ENCODE data around the gene IER2. TPM values are rescaled to one million over a fixed set of nuclear protein-coding genes. Genes with fewer than 3 reads are reported as not detected.
"Not testable (repeated sequence)": the region's sequence is repeated elsewhere in the genome, so short reads cannot be mapped to it uniquely, and the experiment has no call there.

IER2 gene
- total RNA-seq, 3 donors from 2014 or later (not counting 1 experiment from before 2014, with no cell fraction given), result 668 to 1,112 (median 949) TPM

GRCh38 chr19:13138916-13139198 is 11.4 kb upstream of the IER2 start:
- Histone ChIP-seq H3K4me1 (ENCODE audit: control insufficient read depth, insufficient read depth, low read length) (no peaks in the 10 kb centered on the region), H3K27ac (ENCODE audit: low read length) (no peak overlapping the region), H3K9me3 (ENCODE audit: control insufficient read depth, insufficient read depth, low read length) (no peaks in the 10 kb centered on the region), H3K36me3 (ENCODE audit: control insufficient read depth, insufficient read depth, low read length) (peaks cover 38% of the 10 kb centered on the region), H3K27me3 (ENCODE audit: control insufficient read depth, insufficient read depth, low read length) (no peaks in the 10 kb centered on the region), H3K4me3 (ENCODE audit: low read length) (no peak overlapping the region)
- Mint-ChIP-seq H3K9me3 (no peaks in the 10 kb centered on the region), H3K27ac (no peak overlapping the region), H3K36me3 (no peaks in the 10 kb centered on the region), H3K4me3 (no peak overlapping the region), H3K4me1 (no peaks in the 10 kb centered on the region), H3K27me3 (ENCODE audit: low read depth in 2 of 2) (no peaks in the 10 kb centered on the region)
- DNase-seq (no peak), ATAC-seq (no peak)
- TF ChIP-seq CTCF (IDR thresholded peaks at IDR 0.05), result no peak
- WGBS (ENCODE audit: insufficient coverage), result 92% methylated on average over 10 of the region's 10 CpGs
- intact Hi-C loops (cut with micrococcal nuclease), result no loop called here

- no peaks in the 10 kb centered on the region for H3K4me1 ChIP-seq (ENCODE audit: control insufficient read depth, insufficient read depth, low read length)
- no peaks in the 10 kb centered on the region for H3K9me3 ChIP-seq (ENCODE audit: control insufficient read depth, insufficient read depth, low read length)
- no peak overlapping the region for H3K27ac Mint-ChIP-seq
- TF ChIP-seq CTCF (IDR thresholded peaks at IDR 0.05), result no peak
- no peaks in the 10 kb centered on the region for H3K27me3 ChIP-seq (ENCODE audit: control insufficient read depth, insufficient read depth, low read length)
- intact Hi-C loops (cut with micrococcal nuclease), result no loop called here
- DNase-seq, result no peak
- H3K9me3 Mint-ChIP-seq, result no peaks in the 10 kb centered on the region
- H3K36me3 ChIP-seq (ENCODE audit: control insufficient read depth, insufficient read depth, low read length), result peaks cover 46% of the 10 kb centered on the region
- H3K27me3 Mint-ChIP-seq (ENCODE audit: low read depth in 2 of 2), result no peaks in the 10 kb centered on the region
- WGBS (ENCODE audit: insufficient coverage), result 89% methylated on average over 10 of the region's 11 CpGs
- no peak for ATAC-seq
- no peak overlapping the region for H3K27ac ChIP-seq (ENCODE audit: low read length)
- no peak overlapping the region for H3K4me3 ChIP-seq (ENCODE audit: low read length)
- no peak overlapping the region for H3K4me3 Mint-ChIP-seq
- no peaks in the 10 kb centered on the region for H3K4me1 Mint-ChIP-seq
- no peaks in the 10 kb centered on the region for H3K36me3 Mint-ChIP-seq
These were observed 10.4 kb upstream of the IER2 start for GRCh38 chr19:13139633-13140311.

- intact Hi-C loops (cut with micrococcal nuclease), result no loop called here
- no peak overlapping the region for H3K4me3 Mint-ChIP-seq
- no peak overlapping the region for H3K27ac Mint-ChIP-seq
- ATAC-seq, result no peak
- H3K9me3 ChIP-seq (ENCODE audit: control insufficient read depth, insufficient read depth, low read length), result no peaks in the 10 kb centered on the region
- no peak overlapping the region for H3K4me3 ChIP-seq (ENCODE audit: low read length)
- peaks cover 24% of the 10 kb centered on the region for H3K4me1 ChIP-seq (ENCODE audit: control insufficient read depth, insufficient read depth, low read length)
- H3K9me3 Mint-ChIP-seq, result no peaks in the 10 kb centered on the region
- no peak for TF ChIP-seq CTCF (IDR thresholded peaks at IDR 0.05)
- no peak for DNase-seq
- 78% methylated on average over 12 of the region's 16 CpGs for WGBS (ENCODE audit: insufficient coverage)
- H3K36me3 Mint-ChIP-seq, result no peaks in the 10 kb centered on the region
- H3K4me1 Mint-ChIP-seq, result peaks cover 21 to 42% of the 10 kb centered on the region in 2 donors
- no peaks in the 10 kb centered on the region for H3K27me3 ChIP-seq (ENCODE audit: control insufficient read depth, insufficient read depth, low read length)
- H3K36me3 ChIP-seq (ENCODE audit: control insufficient read depth, insufficient read depth, low read length), result peaks cover 17% of the 10 kb centered on the region
- H3K27me3 Mint-ChIP-seq (ENCODE audit: low read depth in 2 of 2), result no peaks in the 10 kb centered on the region
- H3K27ac ChIP-seq (ENCODE audit: low read length), result no peak overlapping the region
These were observed 3.2 kb upstream of the IER2 start for GRCh38 chr19:13146763-13147563.

GRCh38 chr19:13149173-13149627 is 1.0 kb upstream of the IER2 start:
- DNase-seq, result peak in 1 of 2 donors; percentile 32
- H3K36me3 Mint-ChIP-seq, result peaks cover 14% of the 10 kb centered on the region
- H3K27ac ChIP-seq (ENCODE audit: low read length); H3K9me3 Mint-ChIP-seq; intact Hi-C loops (cut with micrococcal nuclease); ATAC-seq; H3K9me3 ChIP-seq (ENCODE audit: control insufficient read depth, insufficient read depth, low read length); H3K27me3 Mint-ChIP-seq (ENCODE audit: low read depth in 2 of 2); H3K27me3 ChIP-seq (ENCODE audit: control insufficient read depth, insufficient read depth, low read length): not testable (repeated sequence)
- H3K4me1 Mint-ChIP-seq, result peaks cover 40 to 61% of the 10 kb centered on the region in 2 donors
- peak overlapping the region; percentile 99 for H3K4me3 Mint-ChIP-seq
- 58% methylated on average over 15 of the region's 17 CpGs for WGBS (ENCODE audit: insufficient coverage)
- peak overlapping the region in 1 of 2 donors; percentile 99 for H3K27ac Mint-ChIP-seq
- Histone ChIP-seq H3K4me3 (ENCODE audit: low read length) (peak overlapping the region; percentile 100), H3K36me3 (ENCODE audit: control insufficient read depth, insufficient read depth, low read length) (peaks cover 16% of the 10 kb centered on the region), H3K4me1 (ENCODE audit: control insufficient read depth, insufficient read depth, low read length) (peaks cover 32% of the 10 kb centered on the region)
